Skeletal muscle satellite cell (primary cell): ENCODE data around the gene RHBDF2.

Experiments used
- H3K27me3 ChIP-seq: 2 replicates; pipeline ENCODE4 v1.7.0; 2013; ENCODE audit warnings: low read length; ENCODE audit not compliant: control insufficient read depth, insufficient read depth
- H3K36me3 ChIP-seq: 2 replicates; pipeline ENCODE4 v1.7.0; 2013; ENCODE audit warnings: mild to moderate bottlenecking, control low read depth, low read length; ENCODE audit not compliant: insufficient read depth
- H3K4me1 ChIP-seq: 2 replicates; pipeline ENCODE4 v1.7.0; 2013; ENCODE audit warnings: low read length; ENCODE audit not compliant: control insufficient read depth, insufficient read depth
- H3K4me2 ChIP-seq: 2 replicates; pipeline ENCODE4 v1.7.0; 2013; ENCODE audit warnings: mild to moderate bottlenecking, low read length
- H3K4me3 ChIP-seq: 2 replicates; pipeline ENCODE4 v1.7.0; 2013; ENCODE audit warnings: low read length
- H3K9ac ChIP-seq: 2 replicates; pipeline ENCODE4 v1.7.0; 2013; ENCODE audit warnings: mild to moderate bottlenecking, low read depth, low read length, moderate library complexity
- H3K9me3 ChIP-seq: replicated peaks from 2 replicates; pipeline ENCODE4 v1.7.0; 2013; ENCODE audit warnings: mild to moderate bottlenecking, control low read depth, low read length

Gene RHBDF2

GRCh38 chr17:76493505-76494167 is 7.6 kb downstream of the RHBDF2 start:
- peak overlapping the region; percentile 72 for H3K4me2 ChIP-seq
- peaks cover 36% of the 10 kb centered on the region for H3K4me1 ChIP-seq
- H3K9me3 ChIP-seq, result no peaks in the 10 kb centered on the region
- peak overlapping the region; percentile 41 for H3K4me3 ChIP-seq
- no peaks in the 10 kb centered on the region for H3K27me3 ChIP-seq
- H3K36me3 ChIP-seq, result no peaks in the 10 kb centered on the region
- peak overlapping the region; percentile 62 for H3K9ac ChIP-seq

- H3K27me3 ChIP-seq, result no peaks in the 10 kb centered on the region
- H3K9me3 ChIP-seq, result no peaks in the 10 kb centered on the region
- H3K4me1 ChIP-seq, result peaks cover 30% of the 10 kb centered on the region
- no peaks in the 10 kb centered on the region for H3K36me3 ChIP-seq
- peak overlapping the region; percentile 62 for H3K9ac ChIP-seq
- H3K4me3 ChIP-seq, result peak overlapping the region; percentile 41
- H3K4me2 ChIP-seq, result peak overlapping the region; percentile 72
Measured at GRCh38 chr17:76492989-76493501, 8.2 kb downstream of the RHBDF2 start.

- H3K4me1 ChIP-seq, result peaks cover 23% of the 10 kb centered on the region
- H3K36me3 ChIP-seq, result no peaks in the 10 kb centered on the region
- peak overlapping the region; percentile 72 for H3K4me2 ChIP-seq
- no peaks in the 10 kb centered on the region for H3K27me3 ChIP-seq
- peak overlapping the region; percentile 41 for H3K4me3 ChIP-seq
- H3K9me3 ChIP-seq, result no peaks in the 10 kb centered on the region
- peak overlapping the region; percentile 62 for H3K9ac ChIP-seq
Measured at GRCh38 chr17:76492123-76492988, 8.9 kb downstream of the RHBDF2 start.

- Histone ChIP-seq H3K27me3 (no peaks in the 10 kb centered on the region), H3K4me1 (peaks cover 21% of the 10 kb centered on the region), H3K4me2 (no peak overlapping the region), H3K9ac (no peak overlapping the region), H3K36me3 (no peaks in the 10 kb centered on the region), H3K9me3 (no peaks in the 10 kb centered on the region), H3K4me3 (no peak overlapping the region)
Measured at GRCh38 chr17:76491271-76492122, 9.7 kb downstream of the RHBDF2 start.

- H3K27me3 ChIP-seq, result no peaks in the 10 kb centered on the region
- no peak overlapping the region for H3K9ac ChIP-seq
- no peaks in the 10 kb centered on the region for H3K9me3 ChIP-seq
- H3K4me3 ChIP-seq, result no peak overlapping the region
- H3K36me3 ChIP-seq, result no peaks in the 10 kb centered on the region
- no peak overlapping the region for H3K4me2 ChIP-seq
- peaks cover 24% of the 10 kb centered on the region for H3K4me1 ChIP-seq
Measured at GRCh38 chr17:76490112-76490710, 11.0 kb downstream of the RHBDF2 start.

GRCh38 chr17:76487451-76488192 is 13.6 kb downstream of the RHBDF2 start:
- no peak overlapping the region for H3K4me2 ChIP-seq
- no peak overlapping the region for H3K9ac ChIP-seq
- no peak overlapping the region for H3K4me3 ChIP-seq
- no peaks in the 10 kb centered on the region for H3K27me3 ChIP-seq
- H3K4me1 ChIP-seq, result peaks cover 12% of the 10 kb centered on the region
- H3K36me3 ChIP-seq, result no peaks in the 10 kb centered on the region
- no peaks in the 10 kb centered on the region for H3K9me3 ChIP-seq

GRCh38 chr17:76485569-76485968 is 15.7 kb downstream of the RHBDF2 start:
- H3K27me3 ChIP-seq, result no peaks in the 10 kb centered on the region
- H3K4me3 ChIP-seq, result no peak overlapping the region
- no peaks in the 10 kb centered on the region for H3K9me3 ChIP-seq
- peaks cover 6% of the 10 kb centered on the region for H3K4me1 ChIP-seq
- no peaks in the 10 kb centered on the region for H3K36me3 ChIP-seq
- H3K9ac ChIP-seq, result no peak overlapping the region
- H3K4me2 ChIP-seq, result no peak overlapping the region

GRCh38 chr17:76484228-76484725 is 16.9 kb downstream of the RHBDF2 start:
- H3K36me3 ChIP-seq, result no peaks in the 10 kb centered on the region
- H3K27me3 ChIP-seq, result no peaks in the 10 kb centered on the region
- no peak overlapping the region for H3K4me2 ChIP-seq
- H3K9me3 ChIP-seq, result no peaks in the 10 kb centered on the region
- H3K4me3 ChIP-seq, result no peak overlapping the region
- H3K4me1 ChIP-seq, result peaks cover 6% of the 10 kb centered on the region
- no peak overlapping the region for H3K9ac ChIP-seq

- Histone ChIP-seq H3K9me3 (no peaks in the 10 kb centered on the region), H3K4me1 (peaks cover 6% of the 10 kb centered on the region), H3K36me3 (no peaks in the 10 kb centered on the region), H3K9ac (no peak overlapping the region), H3K4me2 (no peak overlapping the region), H3K27me3 (no peaks in the 10 kb centered on the region), H3K4me3 (no peak overlapping the region)
Measured at GRCh38 chr17:76481071-76481655, 20.1 kb downstream of the RHBDF2 start.

- H3K36me3 ChIP-seq, result no peaks in the 10 kb centered on the region
- H3K9ac ChIP-seq, result no peak overlapping the region
- no peak overlapping the region for H3K4me2 ChIP-seq
- H3K4me3 ChIP-seq, result no peak overlapping the region
- H3K27me3 ChIP-seq, result no peaks in the 10 kb centered on the region
- peaks cover 4% of the 10 kb centered on the region for H3K4me1 ChIP-seq
- no peaks in the 10 kb centered on the region for H3K9me3 ChIP-seq
Measured at GRCh38 chr17:76480632-76481031, 20.6 kb downstream of the RHBDF2 start.
